H9 (cell line): ENCODE data around the gene FLVCR1. TPM values are rescaled to one million over a fixed set of nuclear protein-coding genes. Genes with fewer than 3 reads are reported as not detected.

Experiments
- DNase-seq: peaks from one replicate; pipeline ENCODE4 v3.0.0-alpha.2; 2017
- H2AFZ ChIP-seq: one replicate; pipeline ENCODE4 v1.6.1; 2013; ENCODE audit warnings: mild to moderate bottlenecking, low read length, control low read depth, moderate library complexity
- H2AK5ac ChIP-seq: 2 replicates; pipeline ENCODE4 v1.6.1; 2013; ENCODE audit warnings: low read length, control low read depth, mixed read lengths; ENCODE audit not compliant: insufficient read length
- H2BK120ac ChIP-seq: one replicate; pipeline ENCODE4 v1.6.1; 2013; ENCODE audit warnings: low read depth, mild to moderate bottlenecking, low read length, control low read depth, inconsistent platforms; ENCODE audit not compliant: poor library complexity, severe bottlenecking
- H2BK12ac ChIP-seq: 2 replicates; pipeline ENCODE4 v1.6.1; 2013; ENCODE audit warnings: low read length, control low read depth, mixed read lengths, low read depth; ENCODE audit not compliant: insufficient read length
- H2BK15ac ChIP-seq: 2 replicates; pipeline ENCODE4 v1.6.1; 2013; ENCODE audit warnings: low read depth, low read length, control low read depth
- H2BK20ac ChIP-seq: one replicate; pipeline ENCODE4 v1.6.1; 2013; ENCODE audit warnings: low read depth, mild to moderate bottlenecking, low read length, control low read depth, inconsistent platforms; ENCODE audit not compliant: poor library complexity, severe bottlenecking
- H2BK5ac ChIP-seq: 2 replicates; pipeline ENCODE4 v1.6.1; 2013; ENCODE audit warnings: low read length, control low read depth, mixed read lengths; ENCODE audit not compliant: insufficient read length
- H3K14ac ChIP-seq: 2 replicates; pipeline ENCODE4 v1.6.1; 2013; ENCODE audit warnings: low read length, control low read depth; ENCODE audit not compliant: insufficient read depth
- H3K18ac ChIP-seq: 2 replicates; pipeline ENCODE4 v1.6.1; 2013; ENCODE audit warnings: low read depth, mild to moderate bottlenecking, mixed read lengths, low read length, control low read depth; ENCODE audit not compliant: insufficient read length
- H3K23ac ChIP-seq: 2 replicates; pipeline ENCODE4 v1.6.1; 2013; ENCODE audit warnings: low read length, control low read depth, mixed read lengths, low read depth; ENCODE audit not compliant: insufficient read length
- H3K23me2 ChIP-seq: 2 replicates; pipeline ENCODE4 v1.6.1; 2013; ENCODE audit warnings: low read depth, mild to moderate bottlenecking, mixed read lengths, low read length, control low read depth; ENCODE audit not compliant: insufficient read length, poor library complexity, severe bottlenecking
- H3K27ac ChIP-seq: 2 replicates; pipeline ENCODE4 v1.5.1; 2013; ENCODE audit warnings: low read length, control low read depth, mixed read lengths, low read depth; ENCODE audit not compliant: insufficient read length
- H3K27me3 ChIP-seq: 2 replicates; pipeline ENCODE4 v1.6.1; 2013; ENCODE audit warnings: low read length, control low read depth, inconsistent platforms; ENCODE audit not compliant: insufficient read depth
- H3K4ac ChIP-seq: 2 replicates; pipeline ENCODE4 v1.6.1; 2013; ENCODE audit warnings: low read depth, mild to moderate bottlenecking, control low read depth, inconsistent platforms, low read length, moderate library complexity
- H3K4me1 ChIP-seq: 2 replicates; pipeline ENCODE4 v1.6.1; 2013; ENCODE audit warnings: low read length, control low read depth, inconsistent platforms; ENCODE audit not compliant: insufficient read depth
- H3K4me2 ChIP-seq: 2 replicates; pipeline ENCODE4 v1.6.1; 2013; ENCODE audit warnings: low read length, control low read depth, mixed read lengths; ENCODE audit not compliant: insufficient read length, insufficient read depth
- H3K56ac ChIP-seq: 2 replicates; pipeline ENCODE4 v1.6.1; 2013; ENCODE audit warnings: low read depth, mild to moderate bottlenecking, mixed read lengths, low read length, control low read depth; ENCODE audit not compliant: insufficient read length
- H3K79me1 ChIP-seq: 2 replicates; pipeline ENCODE4 v1.6.1; 2013; ENCODE audit warnings: low read depth, mild to moderate bottlenecking, moderate library complexity, low read length, control low read depth, inconsistent platforms; ENCODE audit not compliant: insufficient read depth, poor library complexity, severe bottlenecking
- H3K79me2 ChIP-seq: 2 replicates; pipeline ENCODE4 v1.6.1; 2013; ENCODE audit warnings: low read length, control low read depth, inconsistent platforms; ENCODE audit not compliant: insufficient read depth
- H3K9ac ChIP-seq: 2 replicates; pipeline ENCODE4 v1.6.1; 2013; ENCODE audit warnings: low read length, control low read depth, mixed read lengths; ENCODE audit not compliant: insufficient read length; ENCODE audit errors: extremely low read depth
- H3K9me3 ChIP-seq: one replicate; pipeline ENCODE4 v1.6.1; 2013; ENCODE audit warnings: low read depth, low read length, inconsistent platforms; ENCODE audit not compliant: control insufficient read depth
- H3T11ph ChIP-seq: one replicate; pipeline ENCODE4 v1.6.1; 2013; ENCODE audit warnings: mild to moderate bottlenecking, low read length, control low read depth, inconsistent platforms
- H4K20me1 ChIP-seq: one replicate; pipeline ENCODE4 v1.6.1; 2013; ENCODE audit not compliant: control insufficient read depth, insufficient read length, insufficient read depth
- H4K5ac ChIP-seq: 2 replicates; pipeline ENCODE4 v1.6.1; 2013; ENCODE audit warnings: low read depth, mild to moderate bottlenecking, mixed read lengths, low read length, control low read depth; ENCODE audit not compliant: insufficient read length
- H4K8ac ChIP-seq: replicated peaks from 2 replicates; pipeline ENCODE4 v1.6.1; 2013; ENCODE audit warnings: low read length, control low read depth, mixed read lengths, low read depth; ENCODE audit not compliant: insufficient read length
- H4K91ac ChIP-seq: 2 replicates; pipeline ENCODE4 v1.6.1; 2013; ENCODE audit warnings: low read depth, mild to moderate bottlenecking, moderate library complexity, mixed read lengths, low read length, control low read depth; ENCODE audit not compliant: insufficient read length
- H3K27ac Mint-ChIP-seq, 3 experiments: 2 replicates in 2 of 3; 3 replicates in 1 of 3; pipeline ENCODE4 v1.8.0; 2020 to 2021; ENCODE audit warnings: mixed read lengths in 3 of 3, mild to moderate bottlenecking in 1 of 3, moderate library complexity in 1 of 3
- H3K27me3 Mint-ChIP-seq: 2 replicates; pipeline ENCODE4 v1.8.0; 2021; ENCODE audit warnings: low read depth, mild to moderate bottlenecking, moderate library complexity, mixed read lengths
- H3K36me3 Mint-ChIP-seq, 3 experiments: 2 replicates in 2 of 3; 3 replicates in 1 of 3; pipeline ENCODE4 v1.8.0; 2020 to 2021; ENCODE audit warnings: low read depth in 3 of 3, mixed read lengths in 3 of 3; ENCODE audit not compliant: insufficient read depth in 1 of 3
- H3K4me1 Mint-ChIP-seq, 2 experiments: 2 replicates each; pipeline ENCODE4 v1.8.0; 2020; ENCODE audit warnings: mixed read lengths in 2 of 2
- H3K4me3 Mint-ChIP-seq, 2 experiments: 2 replicates in 1 of 2; 3 replicates in 1 of 2; pipeline ENCODE4 v1.8.0; 2020 to 2021; ENCODE audit warnings: mild to moderate bottlenecking in 2 of 2, mixed read lengths in 2 of 2, moderate library complexity in 1 of 2
- H3K9me3 Mint-ChIP-seq, 2 experiments: 2 replicates in 1 of 2; 3 replicates in 1 of 2; pipeline ENCODE4 v1.8.0; 2020; ENCODE audit warnings: mild to moderate bottlenecking in 2 of 2, mixed read lengths in 2 of 2, moderate library complexity in 1 of 2
- CTCF ChIP-seq: fragments of 200-600 bp; sonication (generic); conservative IDR thresholded peaks from 3 replicates; pipeline ENCODE4 v1.8.0; 2021; ENCODE audit warnings: antibody characterized with exemption, mild to moderate bottlenecking
- WGBS: extraction: QIAGEN DNeasy Blood & Tissue Kit; methylation state at CpG from one replicate; pipeline ENCODE4 v1.1.7; 2013; ENCODE audit warnings: missing lambda C conversion rate, low lambda C conversion rate, mixed read lengths; ENCODE audit not compliant: insufficient read length; ENCODE audit errors: extremely low coverage; 5-methylcytosine and 5-hydroxymethylcytosine counted together
- total RNA-seq: library from RNA; stranded (reverse); gene quantifications from 2 replicates; pipeline ENCODE4 v1.2.1, GENCODE V29; 2021

Gene FLVCR1
- total RNA-seq, 1 experiment from 2014 or later = 55.2 TPM

GRCh38 chr1:212935387-212935981 lies 77.4 kb downstream of the FLVCR1 start:
- Histone ChIP-seq H2BK120ac (no peak overlapping the region), H3K4me2 (no peak overlapping the region), H3T11ph (no peak overlapping the region), H3K23ac (no peak overlapping the region), H3K9me3 (no peaks in the 10 kb centered on the region), H4K91ac (no peak overlapping the region), H2BK5ac (no peak overlapping the region), H3K23me2 (no peaks in the 10 kb centered on the region), H4K5ac (no peak overlapping the region), H3K27me3 (no peaks in the 10 kb centered on the region), H2AK5ac (no peak overlapping the region), H2AFZ (no peak overlapping the region), H3K79me2 (no peaks in the 10 kb centered on the region), H3K14ac (no peak overlapping the region), H3K18ac (no peak overlapping the region), H2BK12ac (no peak overlapping the region), H3K4me1 (peaks cover 10% of the 10 kb centered on the region), H2BK20ac (no peak overlapping the region), H3K4ac (no peak overlapping the region), H2BK15ac (no peak overlapping the region), H3K56ac (no peak overlapping the region), H4K8ac (no peak overlapping the region), H3K79me1 (no peaks in the 10 kb centered on the region), H3K27ac (no peak overlapping the region), H3K9ac (no peak overlapping the region), H4K20me1 (no peaks in the 10 kb centered on the region)
- no peak overlapping the region; a peak in 1 of 5 replicates for H3K4me3 Mint-ChIP-seq
- no peak overlapping the region for H3K27ac Mint-ChIP-seq
- H3K4me1 Mint-ChIP-seq = peaks cover 26 to 28% of the 10 kb centered on the region in 2 experiments
- peaks cover 2 to 4% of the 10 kb centered on the region in 2 experiments; a peak in 3 of 5 replicates for H3K9me3 Mint-ChIP-seq
- H3K36me3 Mint-ChIP-seq = peaks cover 0 to 11% (median 3%) of the 10 kb centered on the region in 3 experiments; a peak in 3 of 7 replicates
- no CpG with 5 or more reads among the region's 7 CpGs for WGBS
- peaks cover 12% of the 10 kb centered on the region for H3K27me3 Mint-ChIP-seq
- no peak for TF ChIP-seq CTCF
- no peak for DNase-seq
